ENCODE data around the gene ABRAXAS1.
"Not testable (repeated sequence)": the region's sequence is repeated elsewhere in the genome, so short reads cannot be mapped to it uniquely, and the experiment has no call there.

The ABRAXAS1 gene

GRCh38 chr4:83484500-83485461 is at the start of gene ABRAXAS1:
ABRAXAS1 (minus strand) TSS chr4:83485100; CDS start chr4:83485072, 28 bp downstream.
- peak; percentile 56 to 97 (median 90) for DNase-seq

- no peak for DNase-seq
These were observed 42.8 kb upstream of the ABRAXAS1 start for GRCh38 chr4:83527671-83528070.

- no peak for DNase-seq
These were observed 37.3 kb upstream of the ABRAXAS1 start for GRCh38 chr4:83522239-83522638.

- no peak for DNase-seq
These were observed 31.3 kb upstream of the ABRAXAS1 start for GRCh38 chr4:83516042-83516772.

GRCh38 chr4:83510442-83510841 is 25.5 kb upstream of the ABRAXAS1 start:
- no peak for DNase-seq

GRCh38 chr4:83509156-83509585 is 24.3 kb upstream of the ABRAXAS1 start:
- DNase-seq: peak in 10 of 51 donors; percentile 1 to 17 (median 4)

GRCh38 chr4:83504996-83505395 is 20.1 kb upstream of the ABRAXAS1 start:
- DNase-seq: no peak

- no peak for DNase-seq
These were observed 19.6 kb upstream of the ABRAXAS1 start for GRCh38 chr4:83504503-83504902.

GRCh38 chr4:83503974-83504373 is 19.1 kb upstream of the ABRAXAS1 start:
- no peak for DNase-seq

- not testable (repeated sequence) for DNase-seq
These were observed 16.8 kb upstream of the ABRAXAS1 start for GRCh38 chr4:83501671-83502070.

GRCh38 chr4:83498187-83498586 is 13.3 kb upstream of the ABRAXAS1 start:
- DNase-seq: no peak

GRCh38 chr4:83496085-83496917 is 11.4 kb upstream of the ABRAXAS1 start:
- DNase-seq: not testable (repeated sequence)

- no peak for DNase-seq
These were observed 6.1 kb upstream of the ABRAXAS1 start for GRCh38 chr4:83490876-83491450.

GRCh38 chr4:83489711-83490326 is 4.9 kb upstream of the ABRAXAS1 start:
- no peak for DNase-seq

- no peak for DNase-seq
These were observed 1.7 kb upstream of the ABRAXAS1 start for GRCh38 chr4:83486457-83487129.

- no peak for DNase-seq
These were observed 10.9 kb downstream of the ABRAXAS1 start for GRCh38 chr4:83473966-83474365.

- DNase-seq: no peak
These were observed 11.5 kb downstream of the ABRAXAS1 start for GRCh38 chr4:83473423-83473822.

GRCh38 chr4:83456184-83456501 is 28.8 kb downstream of the ABRAXAS1 start:
- DNase-seq: no peak

- peak; percentile 58 to 98 (median 91) for DNase-seq
These were observed 29.4 kb downstream of the ABRAXAS1 start, which contains the start of the genes HELQ and MRPS18C for GRCh38 chr4:83455281-83456183. HELQ (minus strand) TSS chr4:83455823; CDS start chr4:83455693, 130 bp downstream. MRPS18C (plus strand) TSS chr4:83456058; CDS start chr4:83456078, 20 bp downstream.

All from hypothalamus (tissue), 51 donors.